Measurements from ENCODE around the gene PTBP3.

PTBP3 gene

GRCh38 chr9:112325600-112325999 lies 7.8 kb downstream of the PTBP3 start:
- Histone ChIP-seq H3K79me2 (peaks cover 7% of the 10 kb centered on the region), H3K9ac (no peak overlapping the region), H3K27ac (no peak overlapping the region), H3K4me1 (no peaks in the 10 kb centered on the region), H3K4me2 (ENCODE audit: low read length) (no peak overlapping the region), H3K4me3 (ENCODE audit: low read depth, low read length) (no peak overlapping the region), H3K36me3 (ENCODE audit: control insufficient read depth, insufficient read depth, low read length) (no peaks in the 10 kb centered on the region), H3K27me3 (ENCODE audit: control insufficient read depth, insufficient read depth, low read length) (no peaks in the 10 kb centered on the region), H2AFZ (no peak overlapping the region), H3K9me3 (ENCODE audit: control insufficient read depth, low read length) (no peaks in the 10 kb centered on the region)
- TF ChIP-seq CTCF (IDR thresholded peaks at IDR 0.05), result no peak

- no peak overlapping the region for H2AFZ ChIP-seq
- H3K4me2 ChIP-seq (ENCODE audit: low read length), result no peak overlapping the region
- no peak overlapping the region for H3K9ac ChIP-seq
- no peak for TF ChIP-seq CTCF (IDR thresholded peaks at IDR 0.05)
- no peak overlapping the region for H3K4me3 ChIP-seq (ENCODE audit: low read depth, low read length)
- H3K36me3 ChIP-seq (ENCODE audit: control insufficient read depth, insufficient read depth, low read length), result no peaks in the 10 kb centered on the region
- H3K9me3 ChIP-seq (ENCODE audit: control insufficient read depth, low read length), result no peaks in the 10 kb centered on the region
- H3K27me3 ChIP-seq (ENCODE audit: control insufficient read depth, insufficient read depth, low read length), result no peaks in the 10 kb centered on the region
- peaks cover 7% of the 10 kb centered on the region for H3K79me2 ChIP-seq
- no peak overlapping the region for H3K27ac ChIP-seq
- no peaks in the 10 kb centered on the region for H3K4me1 ChIP-seq
Measured at GRCh38 chr9:112325127-112325526, 8.3 kb downstream of the PTBP3 start.

- no peaks in the 10 kb centered on the region for H3K4me1 ChIP-seq
- no peaks in the 10 kb centered on the region for H3K27me3 ChIP-seq (ENCODE audit: control insufficient read depth, insufficient read depth, low read length)
- no peaks in the 10 kb centered on the region for H3K9me3 ChIP-seq (ENCODE audit: control insufficient read depth, low read length)
- no peak overlapping the region for H2AFZ ChIP-seq
- TF ChIP-seq CTCF (IDR thresholded peaks at IDR 0.05), result no peak
- H3K9ac ChIP-seq, result no peak overlapping the region
- no peak overlapping the region for H3K4me3 ChIP-seq (ENCODE audit: low read depth, low read length)
- H3K27ac ChIP-seq, result no peak overlapping the region
- H3K36me3 ChIP-seq (ENCODE audit: control insufficient read depth, insufficient read depth, low read length), result no peaks in the 10 kb centered on the region
- peaks cover 13% of the 10 kb centered on the region for H3K79me2 ChIP-seq
- no peak overlapping the region for H3K4me2 ChIP-seq (ENCODE audit: low read length)
Measured at GRCh38 chr9:112323378-112323854, 10.0 kb downstream of the PTBP3 start.

- H3K27ac ChIP-seq, result no peak overlapping the region
- no peaks in the 10 kb centered on the region for H3K36me3 ChIP-seq (ENCODE audit: control insufficient read depth, insufficient read depth, low read length)
- H3K79me2 ChIP-seq, result peaks cover 15% of the 10 kb centered on the region
- H3K4me3 ChIP-seq (ENCODE audit: low read depth, low read length), result no peak overlapping the region
- no peak overlapping the region for H3K4me2 ChIP-seq (ENCODE audit: low read length)
- no peaks in the 10 kb centered on the region for H3K27me3 ChIP-seq (ENCODE audit: control insufficient read depth, insufficient read depth, low read length)
- no peak overlapping the region for H3K9ac ChIP-seq
- H3K4me1 ChIP-seq, result no peaks in the 10 kb centered on the region
- no peak overlapping the region for H2AFZ ChIP-seq
- H3K9me3 ChIP-seq (ENCODE audit: control insufficient read depth, low read length), result no peaks in the 10 kb centered on the region
- no peak for TF ChIP-seq CTCF (IDR thresholded peaks at IDR 0.05)
Measured at GRCh38 chr9:112322701-112323377, 10.6 kb downstream of the PTBP3 start.
